GM18517 (cell line): Measurements from ENCODE around the gene LY9.
A peak's percentile ranks its signal among the peaks of the same experiment; 100 is the strongest.

Experiments used
- ATAC-seq: cut with Tn5 transposase; IDR thresholded peaks from one replicate; pipeline ENCODE4 v1.9.1; 2021; ENCODE audit warnings: mild to moderate bottlenecking, moderate library complexity; ENCODE audit not compliant: unreplicated experiment

LY9 gene

GRCh38 chr1:160836561-160836960, 40.6 kb downstream of the LY9 start:
- ATAC-seq, result no peak

- ATAC-seq, result no peak
These were observed 41.1 kb downstream of the LY9 start for GRCh38 chr1:160836981-160837557.

- ATAC-seq, result peak; percentile 74
These were observed 41.7 kb downstream of the LY9 start for GRCh38 chr1:160837558-160838205.

- ATAC-seq, result no peak
These were observed 42.9 kb downstream of the LY9 start for GRCh38 chr1:160838888-160839287.

GRCh38 chr1:160839746-160840145, 43.8 kb downstream of the LY9 start:
- no peak for ATAC-seq

GRCh38 chr1:160841079-160841478, 45.1 kb downstream of the LY9 start:
- ATAC-seq, result no peak

- ATAC-seq, result no peak
These were observed 48.7 kb downstream of the LY9 start for GRCh38 chr1:160844447-160845232.

- ATAC-seq, result no peak
These were observed 50.3 kb downstream of the LY9 start for GRCh38 chr1:160846281-160846680.

- no peak for ATAC-seq
These were observed 54.6 kb downstream of the LY9 start for GRCh38 chr1:160850541-160850940.

GRCh38 chr1:160850993-160851392, 55.0 kb downstream of the LY9 start:
- no peak for ATAC-seq

GRCh38 chr1:160853014-160853413, 57.0 kb downstream of the LY9 start:
- ATAC-seq, result no peak

GRCh38 chr1:160853754-160854153, 57.8 kb downstream of the LY9 start:
- no peak for ATAC-seq

GRCh38 chr1:160855181-160855981, 59.4 kb downstream of the LY9 start:
- ATAC-seq, result peak; percentile 61

GRCh38 chr1:160858097-160858496, 62.1 kb downstream of the LY9 start:
- no peak for ATAC-seq

GRCh38 chr1:160858507-160858906, 62.5 kb downstream of the LY9 start:
- no peak for ATAC-seq

- no peak for ATAC-seq
These were observed 63.2 kb downstream of the LY9 start for GRCh38 chr1:160859166-160859565.

GRCh38 chr1:160860840-160861505, 65.0 kb downstream of the LY9 start:
- no peak for ATAC-seq

- peak; percentile 62 for ATAC-seq
These were observed 66.5 kb downstream of the LY9 start, which contains the start of gene CD244 for GRCh38 chr1:160862203-160863060. TSS of gene CD244 (minus strand) at chr1:160862887. CDS start at chr1:160862677, 210 bp downstream.

GRCh38 chr1:160863061-160863773, 67.2 kb downstream of the LY9 start:
- ATAC-seq, result no peak
